ENCODE measurements around the gene ICAM3.

Gene ICAM3

DNA sequence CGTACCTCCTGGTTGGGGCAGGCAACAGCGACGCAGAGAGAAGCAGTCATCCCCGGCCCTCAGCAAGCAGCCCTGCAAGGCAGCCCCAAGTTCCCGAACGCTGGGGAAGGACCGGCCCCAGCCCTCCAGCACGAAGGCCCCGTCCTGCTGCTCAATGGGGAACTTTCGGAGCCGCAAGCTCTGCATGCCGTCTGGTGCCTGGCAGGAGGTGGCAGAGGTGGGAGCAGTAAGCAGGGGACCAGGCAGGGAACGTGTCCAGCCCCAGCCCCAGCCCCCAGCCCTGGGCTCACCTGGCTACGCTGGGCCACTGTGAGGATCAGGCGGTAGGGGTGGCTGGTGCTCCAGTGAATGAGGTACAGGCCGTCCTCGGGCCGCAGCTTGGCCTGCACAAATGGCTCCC, 22.8 kb upstream of the ICAM3 start:
- no peak for DNase-seq (ENCODE audit: low read depth)
- H3K4me3 ChIP-seq (ENCODE audit: low read length): no peak overlapping the region
- TF ChIP-seq, protein P1, sequence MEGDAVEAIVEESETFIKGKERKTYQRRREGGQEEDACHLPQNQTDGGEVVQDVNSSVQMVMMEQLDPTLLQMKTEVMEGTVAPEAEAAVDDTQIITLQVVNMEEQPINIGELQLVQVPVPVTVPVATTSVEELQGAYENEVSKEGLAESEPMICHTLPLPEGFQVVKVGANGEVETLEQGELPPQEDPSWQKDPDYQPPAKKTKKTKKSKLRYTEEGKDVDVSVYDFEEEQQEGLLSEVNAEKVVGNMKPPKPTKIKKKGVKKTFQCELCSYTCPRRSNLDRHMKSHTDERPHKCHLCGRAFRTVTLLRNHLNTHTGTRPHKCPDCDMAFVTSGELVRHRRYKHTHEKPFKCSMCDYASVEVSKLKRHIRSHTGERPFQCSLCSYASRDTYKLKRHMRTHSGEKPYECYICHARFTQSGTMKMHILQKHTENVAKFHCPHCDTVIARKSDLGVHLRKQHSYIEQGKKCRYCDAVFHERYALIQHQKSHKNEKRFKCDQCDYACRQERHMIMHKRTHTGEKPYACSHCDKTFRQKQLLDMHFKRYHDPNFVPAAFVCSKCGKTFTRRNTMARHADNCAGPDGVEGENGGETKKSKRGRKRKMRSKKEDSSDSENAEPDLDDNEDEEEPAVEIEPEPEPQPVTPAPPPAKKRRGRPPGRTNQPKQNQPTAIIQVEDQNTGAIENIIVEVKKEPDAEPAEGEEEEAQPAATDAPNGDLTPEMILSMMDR (conservative IDR thresholded peaks at IDR 0.05; ENCODE audit: low read length): no peak

DNA sequence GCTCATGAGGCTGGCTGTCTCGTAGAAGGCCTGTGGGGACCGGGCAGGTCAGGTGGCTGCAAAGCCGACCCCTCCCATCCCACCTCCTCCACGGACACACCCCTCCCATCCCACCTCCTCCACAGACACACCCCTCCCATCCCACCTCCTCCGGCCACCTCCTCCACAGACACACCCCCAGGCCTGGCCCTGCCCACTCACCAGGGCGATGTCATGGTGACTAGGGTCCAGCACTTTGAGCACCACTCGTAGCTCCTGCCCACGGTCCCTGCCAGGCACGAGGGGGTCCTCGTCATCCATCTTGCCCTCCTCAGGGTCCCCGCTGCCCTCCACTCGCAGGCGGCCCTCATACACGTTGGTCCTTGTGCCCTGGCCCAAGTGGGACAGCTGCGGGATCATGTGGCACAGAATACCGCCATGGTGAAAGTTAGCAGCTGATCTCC, 22.2 kb upstream of the ICAM3 start:
- TF ChIP-seq, protein P1 (conservative IDR thresholded peaks at IDR 0.05; ENCODE audit: low read length): no peak
- DNase-seq (ENCODE audit: low read depth): no peak
- H3K4me3 ChIP-seq (ENCODE audit: low read length): no peak overlapping the region

DNA sequence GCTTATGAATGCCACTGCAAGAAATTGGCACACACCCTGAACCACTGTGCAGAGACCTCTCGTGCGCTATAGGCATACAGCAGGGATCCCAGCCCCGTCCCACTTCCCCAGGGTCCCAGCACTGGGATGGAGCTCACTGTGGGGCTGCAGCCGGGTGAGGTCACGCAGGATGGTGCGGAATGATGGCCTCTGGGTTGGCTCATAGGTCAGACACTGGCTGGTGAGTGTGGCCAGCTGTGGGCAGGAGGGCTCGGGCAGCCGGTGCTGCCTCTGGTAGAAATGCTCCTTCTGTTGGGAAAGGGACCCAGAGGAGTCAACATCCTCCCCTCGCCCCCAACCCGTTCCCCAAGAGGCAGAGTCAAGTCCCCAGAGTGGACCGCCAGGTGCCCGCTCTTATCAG, 17.0 kb upstream of the ICAM3 start:
- no peak for DNase-seq (ENCODE audit: low read depth)
- TF ChIP-seq, protein P1 (conservative IDR thresholded peaks at IDR 0.05; ENCODE audit: low read length): no peak
- H3K4me3 ChIP-seq (ENCODE audit: low read length): no peak overlapping the region

DNA sequence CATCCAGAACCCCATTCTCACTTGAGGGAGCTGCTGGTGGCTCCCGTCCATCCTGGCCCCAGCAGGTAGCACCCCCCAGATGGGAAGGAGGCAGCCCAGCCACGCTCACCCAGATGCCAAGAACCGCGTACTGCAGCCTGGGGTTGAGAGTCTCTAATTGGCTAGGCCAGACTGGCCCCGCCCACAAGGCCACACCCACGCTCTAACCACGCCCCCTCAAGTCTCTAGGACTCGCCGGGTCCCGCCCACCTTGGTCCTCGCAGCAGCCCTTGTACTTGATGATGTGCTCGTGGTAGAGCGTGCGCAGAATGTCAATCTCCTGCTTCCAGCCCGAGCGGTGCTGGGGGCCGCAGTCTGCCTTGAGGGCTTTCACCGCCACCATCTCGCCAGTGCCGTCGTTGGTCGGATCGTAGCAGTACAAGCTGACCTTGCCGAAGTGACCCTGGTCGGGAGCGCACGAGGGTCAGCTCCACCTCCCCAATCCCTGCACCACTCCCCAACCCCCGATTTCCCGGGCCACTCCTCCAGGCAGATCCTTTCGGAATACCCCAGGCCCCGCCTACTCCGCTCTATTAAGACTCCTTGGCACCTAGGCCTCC, 14.5 kb upstream of the ICAM3 start:
- TF ChIP-seq, protein P1 (conservative IDR thresholded peaks at IDR 0.05; ENCODE audit: low read length): no peak
- DNase-seq (ENCODE audit: low read depth): no peak
- no peak overlapping the region for H3K4me3 ChIP-seq (ENCODE audit: low read length)

DNA sequence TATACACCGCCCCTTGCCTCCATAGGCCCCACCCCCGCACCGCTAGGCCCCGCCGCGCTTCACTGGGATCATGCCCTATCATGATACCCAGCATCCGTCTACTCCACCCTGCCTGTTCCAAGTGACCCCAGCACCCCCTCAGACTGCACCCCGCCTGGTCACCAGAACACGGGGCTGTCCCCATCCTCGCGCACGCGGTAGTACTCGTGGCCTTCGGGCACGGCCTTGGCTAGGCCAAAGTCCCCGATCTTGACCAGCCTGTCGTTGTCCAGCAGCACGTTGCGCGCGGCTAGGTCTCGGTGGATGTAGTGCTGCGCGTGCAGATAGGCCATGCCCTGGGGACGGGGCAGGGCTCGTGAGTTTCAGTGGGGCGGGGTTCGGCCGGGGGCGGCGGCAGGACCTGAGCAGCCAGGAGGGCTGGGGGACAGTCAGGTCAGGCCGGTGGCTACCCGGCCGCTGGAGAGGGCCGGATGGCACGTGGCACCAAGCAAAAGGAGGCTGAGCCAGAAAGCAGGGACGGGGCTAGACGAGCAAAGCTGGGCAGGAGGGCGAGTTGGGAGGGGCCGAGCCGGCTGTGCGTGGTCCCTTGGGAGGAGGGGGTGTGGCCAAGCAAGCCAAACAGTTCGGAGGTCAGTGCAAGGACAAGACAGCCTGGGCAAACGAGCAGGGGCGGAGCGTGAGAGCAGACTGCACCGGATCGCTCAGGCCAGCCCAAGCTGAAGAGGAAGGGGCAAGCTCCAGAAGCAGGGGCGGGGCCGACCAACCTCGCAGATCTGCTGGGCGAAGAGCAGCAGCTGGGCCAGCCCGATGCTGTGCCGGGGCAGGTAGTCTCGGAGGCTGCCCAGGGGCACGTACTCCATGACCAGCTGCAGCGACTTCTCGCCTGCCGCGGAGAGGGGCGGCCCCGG, 13.6 kb upstream of the ICAM3 start:
- no peak overlapping the region for H3K4me3 ChIP-seq (ENCODE audit: low read length)
- DNase-seq (ENCODE audit: low read depth): no peak
- TF ChIP-seq, protein P1 (conservative IDR thresholded peaks at IDR 0.05; ENCODE audit: low read length): no peak

DNA sequence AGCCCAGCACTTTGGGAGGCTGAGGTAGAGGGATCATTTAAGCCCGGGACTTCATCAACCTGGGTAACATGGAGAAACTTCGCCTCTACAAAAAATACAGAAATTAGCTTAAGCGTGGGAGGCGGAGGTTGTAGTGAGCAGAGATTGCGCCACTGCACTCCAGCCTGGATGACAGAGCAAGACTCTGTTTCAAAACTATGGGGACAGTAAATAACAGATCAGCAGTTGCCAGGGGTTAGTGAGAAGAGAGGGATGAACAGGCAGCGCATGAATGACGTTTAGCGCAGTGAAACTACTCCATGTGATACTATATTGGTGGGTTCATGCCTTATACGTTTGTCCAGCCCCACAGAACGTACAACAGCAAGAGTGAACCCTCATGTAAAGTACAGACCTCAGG, 7.1 kb upstream of the ICAM3 start:
- DNase-seq (ENCODE audit: low read depth): no peak
- TF ChIP-seq, protein P1 (conservative IDR thresholded peaks at IDR 0.05; ENCODE audit: low read length): no peak
- no peak overlapping the region for H3K4me3 ChIP-seq (ENCODE audit: low read length)

DNA sequence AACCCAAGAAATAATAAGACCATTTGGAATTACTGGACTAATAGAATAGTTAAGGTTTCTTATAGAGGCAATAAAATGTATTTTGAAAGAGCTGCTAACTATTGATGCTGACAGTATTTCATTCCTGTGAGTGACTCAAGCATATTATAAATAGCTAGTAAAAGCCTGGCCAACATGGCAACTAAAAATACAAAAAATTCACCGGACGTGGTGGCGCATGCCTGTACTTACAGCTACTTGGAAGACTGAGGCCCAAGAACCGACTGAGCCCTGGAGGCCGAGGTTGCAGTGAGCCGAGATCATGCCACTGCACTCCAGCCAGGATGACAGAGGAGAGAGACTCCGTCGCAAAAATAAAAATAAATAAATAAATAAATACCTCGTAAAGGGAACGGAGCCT, 5.4 kb upstream of the ICAM3 start:
- peak; percentile 26 for DNase-seq (ENCODE audit: low read depth)
- H3K4me3 ChIP-seq (ENCODE audit: low read length): no peak overlapping the region
- TF ChIP-seq, protein P1 (conservative IDR thresholded peaks at IDR 0.05; ENCODE audit: low read length): no peak

Data from AG10803 (cell line).